IPS-18a (cell line): Measurements from ENCODE around the gene PIKFYVE.
"Not testable (repeated sequence)": the region's sequence is repeated elsewhere in the genome, so short reads cannot be mapped to it uniquely, and the experiment has no call there.

Source experiments
- H3K27ac ChIP-seq: one replicate; pipeline ENCODE4 v1.5.1; 2013; ENCODE audit warnings: low read length
- H3K27me3 ChIP-seq: one replicate; pipeline ENCODE4 v1.6.1; 2013; ENCODE audit warnings: mild to moderate bottlenecking, low read length; ENCODE audit not compliant: control insufficient read depth, insufficient read depth
- H3K36me3 ChIP-seq: one replicate; pipeline ENCODE4 v1.6.1; 2013; ENCODE audit warnings: low read depth, low read length; ENCODE audit not compliant: control insufficient read depth
- H3K4me1 ChIP-seq: one replicate; pipeline ENCODE4 v1.6.1; 2013; ENCODE audit warnings: low read depth, low read length; ENCODE audit not compliant: control insufficient read depth
- H3K4me3 ChIP-seq: one replicate; pipeline ENCODE4 v1.5.1; 2013; ENCODE audit warnings: low read length
- H3K9ac ChIP-seq: one replicate; pipeline ENCODE4 v1.6.1; 2013; ENCODE audit warnings: mild to moderate bottlenecking, low read length, moderate library complexity
- H3K9me3 ChIP-seq: one replicate; pipeline ENCODE4 v1.6.1; 2013; ENCODE audit warnings: low read depth, low read length; ENCODE audit not compliant: control insufficient read depth

PIKFYVE gene

DNA sequence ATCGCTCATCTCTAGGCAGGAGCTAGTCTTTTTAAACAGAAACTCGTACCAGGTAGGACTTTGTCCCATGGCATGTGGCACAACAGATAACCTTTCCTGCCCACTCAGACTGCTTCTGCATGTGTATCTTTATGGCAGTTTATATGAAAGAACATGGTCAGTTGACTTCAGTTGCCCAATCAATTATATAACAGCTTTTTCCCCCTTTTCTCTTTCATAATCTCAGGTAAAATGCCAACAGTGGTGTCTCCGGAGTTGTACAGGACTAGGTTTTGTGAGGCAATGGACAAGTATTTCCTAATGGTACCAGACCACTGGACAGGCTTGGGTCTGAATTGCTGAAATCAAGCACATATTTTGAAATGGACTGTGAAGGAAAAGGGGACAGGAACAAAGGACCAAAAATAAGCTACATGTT lies 88.9 kb downstream of the PIKFYVE start:
- H3K36me3 ChIP-seq: peaks cover 64% of the 10 kb centered on the region
- H3K4me1 ChIP-seq: peaks cover 6% of the 10 kb centered on the region
- H3K4me3 ChIP-seq: no peak overlapping the region
- H3K27ac ChIP-seq: no peak overlapping the region
- H3K27me3 ChIP-seq: no peaks in the 10 kb centered on the region
- H3K9me3 ChIP-seq: no peaks in the 10 kb centered on the region
- no peak overlapping the region for H3K9ac ChIP-seq

DNA sequence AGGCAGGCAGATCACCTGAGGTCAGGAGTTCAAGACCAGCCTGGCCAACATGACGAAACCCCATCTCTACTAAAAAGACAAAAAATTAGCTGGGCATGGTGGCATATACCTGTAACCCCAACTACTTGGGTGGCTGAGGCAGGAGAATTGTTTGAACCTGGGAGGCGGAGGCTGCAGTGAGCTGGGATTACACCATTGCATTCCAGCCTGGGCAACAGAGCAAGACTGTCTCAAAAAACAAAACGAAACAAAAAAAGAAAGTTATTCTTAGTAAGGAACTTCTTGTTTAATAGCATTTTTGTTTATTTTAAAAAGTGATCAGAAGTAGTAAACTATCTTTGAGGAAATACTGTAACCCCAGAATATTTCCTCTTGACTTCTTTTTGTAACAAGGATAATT lies 90.4 kb downstream of the PIKFYVE start:
- H3K4me3 ChIP-seq, H3K4me1 ChIP-seq, H3K9me3 ChIP-seq, H3K9ac ChIP-seq, H3K27ac ChIP-seq, H3K27me3 ChIP-seq: not testable (repeated sequence)
- peaks cover 53% of the 10 kb centered on the region for H3K36me3 ChIP-seq

DNA sequence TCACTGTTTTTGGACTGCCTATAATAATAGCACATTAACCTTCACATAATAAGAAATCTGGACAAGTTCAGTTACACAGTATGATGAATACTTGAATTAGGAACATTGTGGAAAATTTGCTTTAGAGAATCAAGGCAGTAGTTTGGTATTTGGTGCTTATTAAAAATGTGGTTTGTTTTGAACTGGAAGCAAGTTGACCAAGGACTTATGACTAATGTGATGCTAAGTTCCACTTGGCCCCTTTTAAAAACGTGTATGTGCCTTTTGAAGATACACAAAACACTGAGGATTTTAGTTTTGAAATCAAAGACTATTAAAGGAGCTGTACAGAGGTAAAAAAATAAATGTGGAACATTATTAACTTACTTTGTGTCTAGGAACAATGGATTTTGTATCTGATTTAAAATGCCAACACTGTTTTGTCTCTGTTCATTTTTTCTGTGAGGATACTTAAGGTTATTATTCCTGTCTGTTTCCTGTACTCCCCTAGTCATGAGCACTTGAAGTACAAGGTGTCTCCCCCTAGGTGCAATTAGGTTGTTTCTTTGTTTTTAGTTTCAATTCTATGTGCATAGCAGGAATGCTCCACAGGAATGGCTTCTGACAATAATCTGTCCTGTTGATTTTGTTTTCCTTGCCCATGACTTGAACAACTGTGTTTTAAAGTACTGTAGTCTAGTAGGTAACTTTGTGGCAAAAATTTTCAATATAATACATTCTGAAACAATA lies 91.0 kb downstream of the PIKFYVE start:
- no peak overlapping the region for H3K9ac ChIP-seq
- no peak overlapping the region for H3K4me3 ChIP-seq
- no peaks in the 10 kb centered on the region for H3K27me3 ChIP-seq
- peaks cover 6% of the 10 kb centered on the region for H3K4me1 ChIP-seq
- H3K27ac ChIP-seq: no peak overlapping the region
- H3K9me3 ChIP-seq: no peaks in the 10 kb centered on the region
- peaks cover 47% of the 10 kb centered on the region for H3K36me3 ChIP-seq

DNA sequence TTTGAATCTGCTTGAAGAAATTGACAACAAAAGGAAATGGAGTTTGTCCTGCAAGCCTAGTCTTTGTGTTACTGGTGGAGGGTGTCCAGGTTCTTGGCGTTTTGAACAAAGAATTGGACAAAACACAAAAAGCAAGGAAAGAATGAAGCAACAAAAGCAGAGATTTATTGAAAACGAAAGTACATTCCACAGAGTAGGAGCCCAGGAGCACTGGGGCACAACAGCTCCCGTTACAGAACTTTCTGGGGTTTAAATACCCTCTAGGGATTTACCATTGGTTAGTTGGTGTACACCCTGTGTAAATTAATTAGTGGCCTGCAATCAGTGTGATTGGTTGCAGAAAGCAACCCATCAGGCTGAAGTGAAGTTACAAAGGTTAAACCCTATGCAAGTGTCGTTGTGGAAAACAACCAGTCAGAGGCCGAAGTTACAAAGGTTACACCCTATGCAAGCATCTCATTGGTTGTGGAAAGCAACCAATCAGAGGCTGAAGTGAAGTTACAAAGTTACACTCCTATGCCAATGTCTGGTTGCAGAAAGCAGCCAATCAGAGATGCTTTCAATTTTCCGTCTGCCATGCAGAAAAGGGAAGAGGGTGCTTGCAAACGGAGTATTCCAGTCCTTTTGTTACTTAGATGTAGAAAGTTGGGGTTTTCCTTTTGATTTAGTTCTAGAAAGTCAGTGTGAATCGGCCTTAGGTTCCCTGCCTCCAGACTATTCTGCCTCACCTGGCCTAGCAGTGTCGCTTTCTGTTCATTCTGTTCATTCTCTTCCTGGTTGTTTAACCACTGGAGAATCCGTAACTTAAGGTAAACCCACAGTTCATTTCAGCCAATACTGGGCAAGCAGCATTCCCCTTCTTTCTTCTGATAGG lies 92.9 kb downstream of the PIKFYVE start:
- Histone ChIP-seq H3K9ac (no peak overlapping the region), H3K36me3 (peaks cover 30% of the 10 kb centered on the region), H3K4me1 (peaks cover 6% of the 10 kb centered on the region), H3K9me3 (no peaks in the 10 kb centered on the region), H3K27me3 (no peaks in the 10 kb centered on the region), H3K4me3 (no peak overlapping the region), H3K27ac (no peak overlapping the region)

DNA sequence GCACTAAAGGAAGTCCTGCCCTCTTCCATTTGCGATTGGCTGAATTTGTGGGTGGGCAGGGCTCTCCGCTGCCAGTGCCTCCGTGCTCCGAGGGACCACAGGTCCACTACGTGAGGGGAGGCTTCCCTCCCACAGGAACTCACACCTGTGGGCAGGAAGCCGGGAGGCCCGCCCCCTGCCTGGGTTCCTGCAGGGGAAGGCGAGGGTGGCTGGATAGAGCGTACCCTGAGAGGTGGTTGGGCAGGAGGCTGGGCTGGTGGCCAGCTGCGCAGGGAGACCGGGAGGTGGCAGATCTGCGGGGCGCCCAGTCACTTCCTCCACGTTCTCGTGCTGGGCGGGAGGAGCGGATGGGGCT lies 93.6 kb downstream of the PIKFYVE start:
- H3K4me3 ChIP-seq: no peak overlapping the region
- H3K9ac ChIP-seq: no peak overlapping the region
- peaks cover 24% of the 10 kb centered on the region for H3K36me3 ChIP-seq
- H3K4me1 ChIP-seq: peaks cover 6% of the 10 kb centered on the region
- H3K27ac ChIP-seq: no peak overlapping the region
- no peaks in the 10 kb centered on the region for H3K27me3 ChIP-seq
- no peaks in the 10 kb centered on the region for H3K9me3 ChIP-seq

DNA sequence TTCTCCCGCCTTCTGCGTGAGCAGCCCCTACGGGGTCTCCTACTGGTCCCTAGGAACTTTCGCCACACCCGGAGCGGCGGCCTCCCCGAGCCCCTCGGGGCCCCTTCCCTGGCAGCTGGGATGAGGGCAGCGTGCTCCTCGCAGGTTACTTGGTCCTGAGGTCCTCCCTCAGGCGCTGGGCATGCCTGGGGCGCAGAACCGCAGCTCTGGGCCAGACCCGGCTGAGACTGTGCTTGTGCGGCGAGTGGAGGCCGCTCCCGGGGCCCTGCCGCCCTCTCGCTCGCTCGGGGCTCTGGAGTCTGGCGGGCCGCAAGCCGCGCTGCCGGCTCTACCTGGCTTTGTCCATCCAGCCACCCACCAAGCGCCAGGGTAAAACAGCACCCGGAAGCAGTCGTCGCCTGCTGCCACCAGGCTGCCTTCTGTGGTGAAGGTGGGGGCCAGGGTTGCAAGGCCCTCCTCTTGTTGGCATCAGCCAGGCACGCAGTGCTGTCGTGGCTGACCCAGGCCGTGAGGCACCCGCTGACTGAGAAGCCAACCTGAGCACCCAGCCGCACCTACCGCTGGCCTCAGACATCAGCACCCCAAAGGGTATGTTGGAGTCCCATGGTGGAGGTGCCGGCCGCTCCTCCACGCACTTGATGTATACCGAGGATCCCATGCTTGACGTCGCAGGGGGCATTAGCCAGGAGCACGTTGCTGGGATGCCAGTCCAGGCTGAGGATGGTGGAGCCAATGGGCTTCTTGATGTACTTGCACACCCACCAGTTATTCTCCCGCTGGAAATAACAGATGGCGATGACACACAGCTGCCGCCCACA lies 94.4 kb downstream of the PIKFYVE start:
- Histone ChIP-seq H3K27me3 (no peaks in the 10 kb centered on the region), H3K4me3 (no peak overlapping the region), H3K4me1 (peaks cover 6% of the 10 kb centered on the region), H3K36me3 (peaks cover 15% of the 10 kb centered on the region), H3K9ac (no peak overlapping the region), H3K27ac (no peak overlapping the region), H3K9me3 (peaks cover 5% of the 10 kb centered on the region)

DNA sequence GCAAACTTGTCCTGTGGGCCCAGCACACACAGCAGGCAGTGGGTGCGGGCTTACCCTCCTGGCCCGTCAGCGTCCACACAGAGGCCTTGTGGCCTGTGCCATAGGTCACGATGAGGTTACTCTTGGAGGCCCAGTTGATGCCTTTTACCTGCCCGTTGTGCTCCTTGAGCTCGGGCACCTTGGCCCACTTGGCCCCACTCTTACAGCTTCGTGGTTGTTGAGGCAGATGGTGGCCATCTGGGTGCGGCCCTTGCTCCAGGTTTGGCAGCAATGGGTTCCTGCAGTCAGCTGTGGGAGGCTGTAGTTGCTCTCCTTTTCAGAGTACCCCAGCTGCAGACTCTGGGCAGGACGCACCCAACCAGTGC lies 95.0 kb downstream of the PIKFYVE start:
- Histone ChIP-seq H3K4me1 (peaks cover 6% of the 10 kb centered on the region), H3K27ac (no peak overlapping the region), H3K4me3 (no peak overlapping the region), H3K9ac (no peak overlapping the region), H3K9me3 (peaks cover 5% of the 10 kb centered on the region), H3K36me3 (peaks cover 11% of the 10 kb centered on the region), H3K27me3 (no peaks in the 10 kb centered on the region)

DNA sequence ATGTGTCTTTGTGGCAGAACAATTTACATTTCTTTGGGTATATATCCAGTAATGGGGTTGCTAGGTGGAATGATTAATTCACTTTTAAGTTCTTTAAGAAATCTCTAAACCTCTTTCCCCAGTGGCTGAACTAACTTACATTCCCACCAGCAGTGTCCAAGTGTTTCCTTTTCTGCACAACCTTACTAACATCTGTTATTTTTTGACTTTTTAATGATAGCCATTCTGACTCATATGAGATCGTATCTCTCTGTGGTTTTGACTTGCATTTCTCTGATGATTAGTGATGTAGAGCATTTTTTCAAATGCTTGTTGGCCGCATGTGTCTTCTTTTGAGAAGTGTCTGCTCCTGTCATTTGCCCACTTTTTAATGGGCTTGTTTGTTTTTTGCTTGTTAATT lies 97.4 kb downstream of the PIKFYVE start:
- no peaks in the 10 kb centered on the region for H3K27me3 ChIP-seq
- H3K27ac ChIP-seq: no peak overlapping the region
- H3K4me3 ChIP-seq: no peak overlapping the region
- no peak overlapping the region for H3K9ac ChIP-seq
- H3K4me1 ChIP-seq: no peaks in the 10 kb centered on the region
- H3K36me3 ChIP-seq: peaks cover 4% of the 10 kb centered on the region
- H3K9me3 ChIP-seq: peaks cover 5% of the 10 kb centered on the region

DNA sequence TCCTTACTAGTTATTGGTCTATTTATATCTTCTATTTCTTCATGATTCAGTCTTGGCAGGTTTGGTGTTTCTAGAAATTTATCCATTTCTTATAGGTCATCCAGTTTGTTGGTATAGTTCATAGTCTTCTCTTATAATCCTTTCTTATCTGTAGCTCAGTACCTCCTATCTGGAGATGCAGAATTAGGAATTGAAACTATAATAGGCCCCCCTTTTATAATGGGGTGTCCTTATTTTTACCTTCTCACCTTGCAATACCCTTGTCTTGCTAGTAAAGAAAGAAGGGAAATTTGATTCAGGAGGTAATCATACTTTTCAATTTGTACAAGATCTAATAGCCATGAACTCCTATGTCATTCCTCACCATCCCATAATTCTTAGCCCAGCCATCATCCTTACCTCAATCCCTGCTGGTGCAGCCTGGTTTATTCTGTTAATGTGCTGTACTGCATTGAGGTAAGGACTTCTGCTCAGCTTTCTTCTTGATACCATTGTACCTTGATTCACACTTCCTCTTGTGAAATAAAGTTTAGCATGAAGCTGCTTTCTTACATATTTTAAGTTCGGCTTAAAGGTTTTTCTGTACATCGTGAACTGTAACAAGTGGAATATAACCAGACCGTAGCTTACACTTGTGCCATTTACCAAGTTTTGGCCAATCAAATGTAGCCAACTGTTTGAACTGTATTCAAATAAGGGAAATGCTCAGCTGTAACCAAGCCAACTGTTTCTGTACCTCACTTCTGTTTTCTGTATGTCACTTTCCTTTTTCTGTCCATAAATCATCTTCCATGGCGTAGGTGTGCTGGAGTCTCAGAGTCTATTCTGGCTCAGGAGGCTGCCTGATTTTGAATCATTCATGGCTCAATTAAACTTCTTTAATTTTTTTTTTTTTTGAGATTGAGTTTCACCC lies 100.4 kb downstream of the PIKFYVE start:
- no peak overlapping the region for H3K4me3 ChIP-seq
- no peak overlapping the region for H3K27ac ChIP-seq
- no peaks in the 10 kb centered on the region for H3K36me3 ChIP-seq
- H3K4me1 ChIP-seq: no peaks in the 10 kb centered on the region
- no peak overlapping the region for H3K9ac ChIP-seq
- no peaks in the 10 kb centered on the region for H3K27me3 ChIP-seq
- peaks cover 5% of the 10 kb centered on the region for H3K9me3 ChIP-seq

DNA sequence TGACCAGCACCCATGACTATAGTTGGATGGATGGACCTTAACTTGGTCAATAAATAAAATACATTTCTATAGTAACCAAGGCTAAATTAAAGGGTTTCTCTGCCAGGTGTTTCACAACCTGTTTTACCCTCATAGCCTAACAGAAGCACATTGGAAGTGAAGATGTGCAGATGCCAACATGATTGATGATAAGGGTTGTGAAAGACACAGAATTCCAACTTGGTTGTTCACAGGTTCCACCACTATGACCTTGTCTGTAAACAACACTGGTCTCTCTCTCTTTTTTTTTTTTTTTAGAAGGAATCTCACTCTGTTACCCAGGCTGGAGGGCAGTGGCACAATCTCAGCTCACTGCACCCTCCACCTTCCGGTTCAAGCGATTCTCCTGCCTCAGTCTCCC lies 103.0 kb downstream of the PIKFYVE start:
- H3K27ac ChIP-seq: no peak overlapping the region
- H3K4me1 ChIP-seq: no peaks in the 10 kb centered on the region
- no peaks in the 10 kb centered on the region for H3K27me3 ChIP-seq
- peaks cover 5% of the 10 kb centered on the region for H3K9me3 ChIP-seq
- no peak overlapping the region for H3K9ac ChIP-seq
- no peak overlapping the region for H3K4me3 ChIP-seq
- no peaks in the 10 kb centered on the region for H3K36me3 ChIP-seq
